HG03469 (cell line): ENCODE results near the gene RSPO3.
A peak's percentile ranks its signal among the peaks of the same experiment; 100 is the strongest.
"Not testable (repeated sequence)": the region's sequence is repeated elsewhere in the genome, so short reads cannot be mapped to it uniquely, and the experiment has no call there.

Experiments used
- ATAC-seq: cut with Tn5 transposase; IDR thresholded peaks from one replicate; pipeline ENCODE4 v1.9.1; 2021; ENCODE audit warnings: mild to moderate bottlenecking, moderate library complexity, moderate number of reproducible peaks; ENCODE audit not compliant: unreplicated experiment

Gene RSPO3

GRCh38 chr6:127118298-127119101 is at the start of gene RSPO3:
Gene RSPO3 (plus strand): TSS chr6:127118671. CDS start chr6:127119193, 522 bp downstream.
- no peak for ATAC-seq

DNA sequence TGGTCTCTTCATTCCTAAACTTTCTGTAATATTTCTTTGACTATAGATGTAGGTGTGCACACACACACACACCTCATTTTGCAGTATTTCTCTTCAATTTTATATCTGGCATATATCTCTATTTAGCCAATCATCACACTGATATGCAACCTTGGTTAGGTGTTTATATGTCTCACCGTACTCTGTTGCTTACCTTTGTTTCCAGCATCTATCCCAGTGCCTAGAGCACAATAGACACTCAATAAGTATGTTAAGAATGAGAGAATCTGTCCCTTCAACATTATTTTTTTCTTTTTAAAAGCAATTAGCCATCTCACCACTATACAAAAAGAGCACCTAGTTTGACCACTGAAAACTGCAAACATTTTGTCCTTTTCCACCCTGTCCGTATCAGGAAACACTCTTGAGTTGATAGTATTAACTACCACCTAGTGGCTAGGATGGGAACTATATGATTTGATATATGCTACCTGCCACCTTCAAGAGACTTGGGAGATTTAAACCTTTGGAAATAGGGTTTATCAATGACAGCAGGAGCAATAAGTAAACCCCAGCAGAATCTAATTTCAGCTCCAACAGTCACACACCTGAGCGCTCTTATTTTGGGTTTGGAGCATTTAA is 48.7 kb upstream of the RSPO3 start:
- ATAC-seq = peak; percentile 54

GRCh38 chr6:127073222-127073621 is 45.2 kb upstream of the RSPO3 start:
- peak; percentile 61 for ATAC-seq

GRCh38 chr6:127076466-127076865 is 42.0 kb upstream of the RSPO3 start:
- no peak for ATAC-seq

GRCh38 chr6:127077886-127078285 is 40.6 kb upstream of the RSPO3 start:
- ATAC-seq = no peak

DNA sequence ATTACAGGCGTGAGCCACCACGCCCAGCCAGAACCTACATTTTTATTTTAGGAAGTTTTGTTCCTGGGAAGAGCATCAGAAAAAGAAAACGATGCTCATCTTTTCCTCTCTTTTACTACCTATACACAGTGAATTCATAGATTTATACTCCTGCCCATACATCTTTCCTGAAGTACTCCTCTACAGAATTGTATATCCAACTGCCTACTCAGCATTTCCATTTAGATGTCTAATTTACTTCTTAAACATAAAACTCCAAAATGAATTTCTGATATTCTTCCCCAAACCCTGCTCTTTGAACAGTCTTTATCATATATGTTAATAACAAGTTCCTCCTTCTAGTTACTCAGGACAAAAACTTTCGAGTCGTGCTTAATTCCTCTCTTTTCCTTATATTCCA is 39.8 kb upstream of the RSPO3 start:
- no peak for ATAC-seq

- no peak for ATAC-seq
Observed at GRCh38 chr6:127079681-127080080, 38.8 kb upstream of the RSPO3 start.

DNA sequence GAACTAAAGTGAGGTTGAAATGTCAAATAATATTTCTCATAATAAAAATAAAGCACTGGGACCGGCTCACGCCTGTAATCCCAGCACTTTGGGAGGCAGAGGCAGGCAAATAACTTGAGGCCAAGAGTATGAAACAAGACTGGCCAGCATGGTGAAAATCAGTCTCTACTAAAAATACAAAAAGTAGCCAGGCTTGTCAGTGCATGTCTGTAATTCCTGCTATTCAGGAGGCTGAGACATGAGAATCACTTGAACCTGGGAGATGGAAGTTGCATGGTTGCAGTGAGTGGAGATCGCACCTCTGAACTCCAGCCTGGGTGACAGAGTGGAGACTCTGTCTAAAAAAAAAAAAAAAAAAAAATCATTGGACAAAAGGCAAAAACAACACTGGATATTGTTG is 38.4 kb upstream of the RSPO3 start:
- ATAC-seq = no peak

DNA sequence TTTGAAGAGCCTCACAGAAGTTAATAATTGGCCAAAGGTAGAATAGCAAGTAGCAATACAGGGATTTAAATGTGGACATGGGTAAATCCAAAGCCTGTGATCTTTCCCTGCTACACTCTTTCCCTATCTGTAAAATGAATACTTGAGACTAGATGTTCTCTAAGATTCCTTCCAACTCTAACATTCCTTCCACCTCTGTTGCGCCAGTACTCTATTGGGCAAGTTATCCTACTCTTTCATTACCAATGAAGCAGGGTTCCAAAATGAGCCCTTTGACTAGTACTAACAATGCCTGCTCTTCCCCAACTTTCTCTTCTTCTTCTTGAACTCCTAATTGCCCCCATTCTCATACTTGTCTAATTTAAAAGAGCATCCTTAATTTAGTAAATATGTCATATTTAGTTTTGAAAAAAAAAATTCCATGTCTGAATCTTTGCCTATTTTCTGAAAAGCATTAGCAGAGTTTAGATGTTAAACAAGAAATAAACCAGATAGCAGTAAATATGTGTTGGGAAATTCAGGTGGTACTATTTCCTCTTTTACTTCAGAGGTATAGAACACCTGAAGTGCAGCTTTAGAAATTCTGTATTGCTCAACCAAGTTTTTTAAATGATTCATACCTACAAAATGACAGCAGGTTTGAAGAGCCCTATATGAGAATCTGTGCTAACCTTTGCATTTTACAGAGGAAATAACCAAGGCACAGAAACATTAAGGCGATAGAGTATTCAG is 35.1 kb upstream of the RSPO3 start:
- ATAC-seq = no peak

DNA sequence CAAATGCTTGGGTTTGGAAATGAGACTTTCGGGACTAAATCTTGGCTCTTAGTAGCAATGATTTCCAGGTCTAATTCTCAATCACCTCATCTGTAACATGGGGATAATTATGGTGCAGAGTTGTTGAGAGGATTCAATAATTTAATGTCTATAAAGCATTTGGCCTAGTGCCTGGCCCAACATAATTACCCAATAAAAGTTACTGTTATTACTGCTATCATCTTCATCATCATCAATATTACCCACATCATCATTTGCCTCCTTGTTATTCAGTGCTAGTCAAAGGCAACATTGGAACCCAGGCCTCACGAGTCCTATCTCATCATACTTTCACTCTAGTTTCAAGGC is 34.5 kb upstream of the RSPO3 start:
- no peak for ATAC-seq

GRCh38 chr6:127085181-127085580 is 33.3 kb upstream of the RSPO3 start:
- no peak for ATAC-seq

- no peak for ATAC-seq
Observed at GRCh38 chr6:127090051-127090450, 28.4 kb upstream of the RSPO3 start.

DNA sequence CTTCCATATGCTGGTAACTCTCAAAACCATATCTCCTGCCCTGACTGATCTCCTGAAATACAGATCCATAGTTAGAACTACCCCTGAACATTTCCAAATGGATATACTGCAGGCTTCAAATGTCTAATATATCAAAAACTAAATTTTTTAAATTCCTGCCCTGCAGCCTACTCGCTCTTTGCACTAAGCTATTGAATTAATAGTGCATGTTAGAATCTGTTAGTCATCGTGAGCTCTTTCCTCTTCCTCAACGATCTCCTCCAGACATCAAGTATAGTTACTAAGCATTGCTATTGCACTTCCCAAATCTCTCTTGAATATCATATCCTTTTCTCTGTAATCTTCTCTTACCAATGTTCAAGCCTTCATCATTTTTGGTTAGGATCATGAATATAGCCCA is 26.0 kb upstream of the RSPO3 start:
- ATAC-seq = no peak

- no peak for ATAC-seq
Observed at GRCh38 chr6:127094791-127095190, 23.7 kb upstream of the RSPO3 start.

GRCh38 chr6:127096167-127096566 is 22.3 kb upstream of the RSPO3 start:
- ATAC-seq = no peak

- ATAC-seq = not testable (repeated sequence)
Observed at GRCh38 chr6:127097442-127097841, 21.0 kb upstream of the RSPO3 start.

DNA sequence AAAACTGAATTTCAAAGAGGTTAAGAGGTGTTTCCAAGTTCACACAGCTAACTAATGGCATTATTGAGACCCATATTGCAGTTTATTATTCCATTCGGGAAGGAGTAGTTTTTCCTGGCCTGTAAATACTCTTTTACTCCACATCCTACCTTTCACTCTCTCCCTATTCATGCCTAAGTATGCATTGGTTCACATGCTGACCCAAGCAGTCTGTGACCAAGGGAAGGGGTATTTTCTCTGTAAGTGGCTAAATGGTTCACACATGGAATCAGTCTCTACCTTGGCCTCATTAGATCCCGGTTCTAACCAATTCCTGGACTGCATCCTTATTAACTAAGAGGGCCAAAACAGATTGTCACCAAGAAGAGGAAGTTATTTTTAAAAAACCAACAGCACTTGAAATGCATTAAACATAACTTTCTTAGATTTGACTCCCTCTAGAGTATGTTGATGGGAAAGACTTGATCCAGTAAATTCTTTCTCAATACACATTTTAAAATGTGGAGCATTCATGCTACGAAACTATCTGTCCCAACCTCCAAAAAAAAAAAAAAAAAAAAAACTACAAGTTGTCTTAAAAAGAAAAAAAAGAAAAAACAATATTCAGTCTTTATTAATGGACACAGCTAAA is 17.8 kb upstream of the RSPO3 start:
- ATAC-seq = no peak

- ATAC-seq = no peak
Observed at GRCh38 chr6:127102299-127102698, 16.2 kb upstream of the RSPO3 start.

DNA sequence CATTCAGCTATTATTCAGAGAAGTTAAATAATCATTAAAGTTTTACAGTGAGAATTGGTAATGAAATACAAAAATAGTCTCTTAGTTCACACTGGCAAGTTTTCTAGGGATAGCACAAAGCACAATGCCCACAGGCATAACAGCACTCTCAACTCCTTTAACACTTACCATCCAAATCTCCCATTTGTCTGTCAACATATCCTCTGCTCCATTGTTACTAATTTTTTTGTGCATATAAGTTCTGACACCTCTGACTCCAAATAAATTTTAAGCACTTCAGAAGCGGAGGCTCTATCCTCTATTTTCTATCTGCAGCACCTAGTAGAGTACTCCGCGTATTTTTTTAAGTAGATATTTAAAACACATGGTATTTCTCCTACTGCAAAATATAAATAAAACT is 15.6 kb upstream of the RSPO3 start:
- ATAC-seq = no peak

- no peak for ATAC-seq
Observed at GRCh38 chr6:127103482-127103881, 15.0 kb upstream of the RSPO3 start.

- ATAC-seq = no peak
Observed at GRCh38 chr6:127107916-127108315, 10.6 kb upstream of the RSPO3 start.
